Femur (tissue), 1 donor: ENCODE results near the gene DOK5.

Source experiments
- DNase-seq: peaks from one replicate; pipeline ENCODE4 v3.0.0-alpha.2; 2017

DOK5 gene

DNA sequence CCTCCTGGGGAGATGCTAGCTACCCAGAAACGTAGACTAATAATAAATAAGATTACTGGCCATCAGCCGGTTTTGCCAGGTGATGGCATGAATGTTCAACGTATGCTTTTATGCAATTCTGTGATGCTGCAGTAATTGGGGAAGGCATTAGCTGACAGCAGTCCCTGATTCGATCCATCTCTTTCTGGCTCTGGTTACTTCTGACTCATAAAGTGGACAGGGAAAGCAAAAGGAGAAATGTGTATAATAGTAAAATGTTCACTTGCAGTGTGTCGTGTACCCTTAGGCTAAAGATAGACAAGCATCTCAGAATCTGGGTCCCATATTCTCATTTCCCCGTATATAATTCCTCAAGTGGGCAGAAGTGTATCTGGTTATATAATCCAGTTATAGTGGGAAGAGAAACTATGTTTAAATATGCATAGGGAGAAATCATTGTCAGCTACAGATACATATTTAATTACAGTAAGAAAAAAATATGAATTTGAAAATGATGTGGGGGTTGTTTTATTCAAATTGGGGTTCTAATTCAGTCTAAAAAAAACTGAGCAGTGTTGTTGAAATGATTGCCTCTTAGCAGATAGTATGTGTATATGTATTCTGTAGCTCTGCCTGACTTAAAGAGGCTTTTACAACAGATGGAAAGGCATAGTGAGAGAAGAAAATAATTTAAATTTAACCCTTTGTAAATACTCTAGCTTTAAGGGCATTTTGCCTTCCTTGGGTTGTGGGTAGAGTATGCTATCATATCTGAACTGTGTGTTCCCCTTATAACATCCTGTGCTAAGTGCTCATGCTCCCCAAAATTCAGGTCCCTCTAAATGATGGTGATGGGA lies 40.6 kb downstream of the DOK5 start:
- DNase-seq: no peak

GRCh38 chr20:54517241-54517975 lies 42.0 kb downstream of the DOK5 start:
- DNase-seq: no peak

DNA sequence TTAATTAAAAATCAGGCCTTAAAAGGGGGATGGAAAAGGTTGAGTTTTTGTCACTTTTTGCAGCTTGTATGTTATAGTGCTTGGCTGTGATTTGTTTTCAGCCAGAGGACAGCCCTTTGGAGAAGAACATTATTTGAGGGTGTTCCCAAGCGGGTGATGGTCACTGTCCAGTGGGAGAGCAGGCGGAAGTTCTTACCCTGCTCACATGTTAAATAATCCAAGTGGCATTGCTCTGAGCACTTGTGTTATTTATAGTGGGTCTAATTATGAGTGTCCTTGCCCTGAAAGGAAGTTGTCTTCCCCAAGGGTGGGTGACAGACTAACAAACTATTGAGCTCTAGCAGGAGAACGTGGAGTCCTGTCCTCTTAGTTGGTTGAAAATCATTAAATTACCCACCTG lies 49.5 kb downstream of the DOK5 start:
- DNase-seq: no peak

GRCh38 chr20:54525916-54526590 lies 50.7 kb downstream of the DOK5 start:
- DNase-seq: no peak

- DNase-seq: no peak
Observed at GRCh38 chr20:54526801-54527200, 51.4 kb downstream of the DOK5 start.

GRCh38 chr20:54532573-54532972 lies 57.2 kb downstream of the DOK5 start:
- no peak for DNase-seq

DNA sequence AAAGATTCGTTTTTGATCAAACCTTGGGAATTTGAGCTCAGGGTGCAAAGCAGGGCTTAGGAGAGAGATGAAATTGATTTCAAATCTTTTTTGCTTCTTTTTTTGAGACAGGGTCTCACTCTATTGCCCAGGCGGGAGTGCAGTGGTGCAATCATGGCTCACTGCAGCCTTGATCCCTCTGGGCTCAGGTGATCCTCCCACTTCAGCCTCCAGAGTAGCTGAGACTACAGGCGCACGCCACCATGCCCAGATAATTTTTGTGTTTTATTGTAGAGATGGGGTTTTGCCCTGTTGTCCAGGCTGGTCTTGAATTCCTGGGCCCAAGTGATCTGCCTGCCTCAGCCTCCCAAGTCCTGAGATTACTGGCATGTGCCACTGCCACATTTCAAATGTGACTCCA lies 58.7 kb downstream of the DOK5 start:
- no peak for DNase-seq

GRCh38 chr20:54535033-54535432 lies 59.6 kb downstream of the DOK5 start:
- DNase-seq: no peak

GRCh38 chr20:54535746-54536145 lies 60.4 kb downstream of the DOK5 start:
- no peak for DNase-seq

DNA sequence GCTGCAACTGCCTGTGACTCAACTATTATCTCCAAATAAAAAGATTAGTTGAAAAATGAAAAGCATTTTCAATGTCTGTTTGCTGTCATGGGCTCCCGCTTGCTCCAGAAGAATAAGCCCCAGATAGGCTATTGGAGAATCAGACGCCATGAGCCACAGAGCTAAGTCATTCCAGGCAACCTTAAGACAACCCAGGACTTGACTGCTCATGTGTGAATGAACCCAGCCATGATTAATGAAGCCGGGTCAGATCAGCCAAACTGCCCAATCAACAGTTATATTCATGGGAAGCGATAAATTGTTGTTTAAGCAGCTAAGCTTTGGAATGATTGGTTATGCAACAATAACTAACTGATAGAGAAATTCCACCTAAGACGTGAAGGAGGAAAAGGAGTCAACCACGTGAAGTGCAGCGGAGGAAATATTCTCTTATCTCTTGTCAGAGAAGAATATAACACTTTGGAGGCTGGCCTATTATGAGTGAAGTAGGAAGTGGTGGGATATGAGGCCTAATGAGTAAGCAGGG lies 64.2 kb downstream of the DOK5 start:
- DNase-seq: no peak

- DNase-seq: no peak
Observed at GRCh38 chr20:54543369-54543768, 68.0 kb downstream of the DOK5 start.

- DNase-seq: no peak
Observed at GRCh38 chr20:54545676-54546358, 70.4 kb downstream of the DOK5 start.

DNA sequence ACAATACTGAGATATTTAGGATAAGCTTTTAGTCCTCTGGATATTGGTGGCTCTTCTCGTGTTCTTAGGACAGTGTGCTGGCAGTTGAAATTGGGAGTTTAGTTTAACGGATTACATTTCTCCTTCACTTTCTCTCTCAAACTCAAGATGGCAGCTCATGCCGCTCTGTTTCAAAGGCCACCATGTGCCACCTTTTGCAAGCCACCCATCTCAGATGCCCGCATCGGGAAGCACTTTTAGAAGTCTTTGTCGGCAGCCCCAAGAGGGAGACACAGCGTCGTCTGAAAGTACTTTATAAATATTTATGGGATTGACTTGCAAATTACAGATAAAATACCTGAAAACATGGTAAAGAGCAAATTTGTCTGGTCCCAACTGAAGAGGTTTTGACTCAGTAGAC lies 73.5 kb downstream of the DOK5 start:
- no peak for DNase-seq

DNA sequence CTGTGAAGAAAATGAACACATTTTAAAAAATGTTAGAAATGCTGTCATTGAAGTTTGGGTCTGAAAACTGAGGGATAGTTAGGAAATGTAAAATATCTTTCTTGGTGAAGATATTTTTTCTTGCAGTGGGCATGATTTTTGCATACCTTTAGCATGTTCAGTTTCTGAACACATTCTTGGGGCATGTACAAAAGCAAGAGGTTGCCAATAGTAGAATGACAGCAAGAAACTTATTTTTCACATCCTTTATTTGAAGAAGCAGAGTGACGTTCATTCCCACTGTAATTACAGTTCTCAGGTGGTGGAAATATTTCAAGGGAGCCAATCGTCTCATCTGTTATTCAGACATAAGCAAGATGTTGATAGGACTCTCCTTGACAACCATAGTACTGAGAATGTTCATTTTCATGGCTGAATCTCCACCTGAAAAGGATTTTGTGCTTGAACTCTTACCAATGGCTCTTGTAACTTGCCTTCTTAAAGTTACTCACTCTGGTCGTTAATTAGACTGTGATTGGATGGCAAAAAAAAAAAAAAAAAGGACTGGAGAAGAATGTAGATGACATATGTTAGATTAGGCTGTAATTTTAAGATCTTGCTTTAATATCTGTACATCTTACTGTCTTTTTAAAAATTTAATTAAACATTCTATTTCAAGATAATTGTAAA lies 74.4 kb downstream of the DOK5 start:
- DNase-seq: no peak

DNA sequence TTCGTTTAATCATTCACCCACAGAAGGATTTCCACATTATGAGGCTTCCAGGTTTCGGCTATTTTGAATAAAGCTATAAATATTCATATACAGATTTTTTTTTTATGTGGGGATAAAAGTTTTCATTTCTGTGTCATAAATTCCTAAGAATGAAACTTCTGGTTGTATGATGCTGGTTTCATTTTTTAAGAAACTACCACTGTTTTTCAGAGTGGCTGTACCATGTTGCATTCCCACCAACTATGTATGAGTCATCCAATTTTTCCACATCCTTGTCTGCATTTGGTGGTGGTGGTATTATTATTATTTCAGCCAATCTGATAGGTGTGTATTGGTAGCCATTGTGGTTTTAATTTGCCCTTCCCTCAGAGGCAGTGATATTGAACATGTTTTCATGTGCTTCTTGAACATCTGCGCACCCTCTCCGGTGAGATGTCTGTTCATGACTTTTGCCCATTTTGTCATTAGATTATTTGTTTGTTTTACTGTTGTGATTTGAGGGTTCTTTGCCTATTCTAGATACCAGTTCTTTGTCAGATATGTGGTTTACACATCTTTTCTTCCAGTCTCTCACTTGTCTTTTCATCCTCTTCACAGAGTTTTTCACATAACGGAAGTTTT lies 75.5 kb downstream of the DOK5 start:
- no peak for DNase-seq

- no peak for DNase-seq
Observed at GRCh38 chr20:54554006-54554405, 78.6 kb downstream of the DOK5 start.

DNA sequence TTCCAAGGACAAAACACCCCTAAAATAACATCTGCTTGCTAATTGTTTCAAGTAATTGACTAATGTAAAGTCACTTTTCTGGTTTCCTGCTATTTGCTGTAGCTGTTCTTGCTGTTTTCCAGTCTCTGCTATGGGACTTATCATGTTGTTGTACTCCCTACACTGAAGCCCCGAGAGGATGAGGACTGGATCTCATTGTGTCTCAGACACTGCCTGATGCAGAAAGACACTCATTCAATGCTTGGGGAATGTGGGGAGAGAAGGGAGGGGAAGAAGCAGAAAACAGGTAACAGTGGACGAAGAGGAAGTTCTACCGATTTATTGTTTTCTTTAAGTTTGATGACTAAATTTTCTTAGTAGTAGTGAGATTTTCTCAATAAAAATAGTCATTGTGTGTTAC lies 79.8 kb downstream of the DOK5 start:
- DNase-seq: no peak

GRCh38 chr20:54556406-54556805 lies 81.0 kb downstream of the DOK5 start:
- no peak for DNase-seq

DNA sequence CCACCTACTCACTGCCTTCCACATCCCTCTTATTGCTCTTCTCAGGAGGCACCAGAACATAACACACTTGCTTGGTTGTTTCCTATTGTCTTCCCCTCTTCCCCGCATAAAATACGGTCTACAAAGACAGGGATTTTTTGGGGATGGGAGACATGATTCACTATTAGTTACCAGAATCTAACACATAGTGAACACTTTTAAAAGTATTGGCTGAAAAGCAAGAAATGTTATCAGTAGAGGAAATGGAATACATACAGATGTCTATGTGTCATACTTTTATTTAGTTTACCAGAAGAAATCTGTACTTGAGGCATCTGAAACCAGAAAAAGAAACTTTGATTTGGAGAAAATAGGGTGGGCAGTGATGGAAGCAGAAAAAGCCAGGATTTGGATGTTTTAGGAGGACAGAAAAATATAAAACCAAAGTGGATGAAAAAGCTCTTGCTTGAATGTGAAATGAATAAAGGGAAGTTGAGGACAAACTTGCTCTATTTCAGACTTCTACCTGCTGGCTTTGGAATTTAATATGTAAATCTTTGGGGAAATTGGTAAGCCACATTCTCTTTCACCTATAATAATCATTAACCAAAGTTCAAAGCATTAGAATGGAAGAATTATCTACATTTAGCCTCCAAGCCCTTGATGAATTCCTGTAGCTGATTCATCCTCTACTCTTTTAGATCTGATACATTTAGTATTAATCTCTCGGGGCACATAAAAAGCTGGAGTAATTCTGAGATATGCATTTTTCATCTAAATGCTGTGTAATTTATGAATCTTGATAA lies 82.6 kb downstream of the DOK5 start:
- no peak for DNase-seq

GRCh38 chr20:54559890-54560289 lies 84.5 kb downstream of the DOK5 start:
- DNase-seq: no peak

- DNase-seq: no peak
Observed at GRCh38 chr20:54560357-54560756, 85.0 kb downstream of the DOK5 start.
